Pancreas (tissue), 10 donors: ENCODE results near the gene PNLDC1. TPM values are rescaled to one million over a fixed set of nuclear protein-coding genes. Genes with fewer than 3 reads are reported as not detected.

ENCODE experiments used
- ATAC-seq, 4 donors: fragments of 200-7000 bp; cut with Tn5 transposase; one replicate each; pipeline versions ENCODE4 v1.8.0 to v1.9.1; 2020; ENCODE audit warnings: mild to moderate bottlenecking in 4 of 4, moderate library complexity in 4 of 4
- DNase-seq, 6 donors: peaks; one replicate each; pipeline ENCODE4 v3.0.0-alpha.2; 2020
- FAIRE-seq: peaks from 2 replicates; lab custom pipeline; 2012; peaks lifted over from hg19 to GRCh38; lab: Jason Lieb, UNC
- H3K27ac ChIP-seq, 4 donors: fragments of 200-600 bp; sonication (generic); 1 replicate in 3 of 4; 2 replicates in 1 of 4; pipeline versions ENCODE4 v1.5.0 to v1.8.0; 2020
- H3K27me3 ChIP-seq, 4 donors: fragments of 200-600 bp; one replicate each; pipeline ENCODE4 v1.8.0; 2021
- H3K36me3 ChIP-seq, 3 donors: fragments of 200-600 bp; sonication (generic) in 1 of 3; one replicate each; pipeline versions ENCODE4 v1.5.0 to v1.8.0; 2020 to 2021
- H3K4me1 ChIP-seq, 3 donors: fragments of 200-600 bp; one replicate each; pipeline ENCODE4 v1.8.0; 2021
- H3K4me3 ChIP-seq, 4 donors: fragments of 200-600 bp; sonication (generic) in 2 of 4; one replicate each; pipeline versions ENCODE4 v1.5.0 to v1.8.0; 2020 to 2021
- H3K9me3 ChIP-seq, 4 donors: fragments of 200-600 bp; one replicate each; pipeline ENCODE4 v1.8.0; 2021
- CTCF ChIP-seq, 4 donors: fragments of 200-600 bp; sonication (generic) in 3 of 4; IDR thresholded peaks; one replicate each; pipeline versions ENCODE4 v1.5.0 to v1.8.0; 2021; ENCODE audit warnings: antibody characterized with exemption in 4 of 4
- WGBS, 2 donors: extraction: QIAGEN DNeasy Blood & Tissue Kit; methylation state at CpG; one replicate each; pipeline ENCODE4 v1.1.7; 2013; 5-methylcytosine and 5-hydroxymethylcytosine counted together
- intact Hi-C, 3 donors: fragments of 100-400 bp; cut with DNase I; formaldehyde crosslinking; loops; one replicate each; pipeline versions ENCODE4 v1.11.1 to v1.14.2; 2022
- polyA plus RNA-seq, 2 donors: library from polyadenylated mRNA; stranded (reverse); fragments of 200-250 nt; gene quantifications; one replicate each; pipeline ENCODE4 v1.2.3, GENCODE V29; 2013
- total RNA-seq, 6 donors: library from RNA; stranded (reverse); fragmentation: NEBNext Ultra II Directional in 4 of 6; extraction: Animal tissue kit (Norgen Biotek cat#: 25700) in 4 of 6; gene quantifications; one replicate each; pipeline versions ENCODE4 v1.2.1 to v1.2.4, GENCODE V29; 2021 to 2023
- donor health status: healthy with polysubstance abuse.
- donor health status: DM: no; HTN: no; CAD: no; lungs with moderate emphysema.
- donor health status: DM: no; HTN: no; CAD: no.
- donor health status: control.
- donor health status: control.
- donor health status: Bipolar disorder and iron deficiency.
- donor health status: DM: yes; HTN: yes; CAD: no.
- donor health status: DM: no; HTN: no; CAD: no.
- donor health status: DM: no; HTN: no; CAD: no.
- donor health status: DM: yes; HTN: yes; CAD: no.

The PNLDC1 gene
- total and polyA plus RNA-seq, 8 donors, result 0.21 to 1.7 (median 0.50) TPM

GRCh38 chr6:159754959-159755914 is 44.8 kb upstream of the PNLDC1 start:
- H3K4me1 ChIP-seq, result no peaks in the 10 kb centered on the region
- no peak for DNase-seq
- intact Hi-C loops, result no loop called here
- peak in 2 of 4 donors; percentile 17 to 30 for ATAC-seq
- TF ChIP-seq CTCF (IDR thresholded peaks at IDR 0.05), result no peak
- no peak overlapping the region for H3K4me3 ChIP-seq
- no peak overlapping the region for H3K27ac ChIP-seq
- H3K36me3 ChIP-seq, result peaks cover 0 to 29% (median 19%) of the 10 kb centered on the region in 3 donors
- H3K9me3 ChIP-seq, result no peaks in the 10 kb centered on the region
- no peaks in the 10 kb centered on the region for H3K27me3 ChIP-seq
- 78 to 82% methylated on average over 15 of the region's 15 CpGs for WGBS, 2 donors
- FAIRE-seq, result no peak

GRCh38 chr6:159756508-159756907 is 43.6 kb upstream of the PNLDC1 start:
- Histone ChIP-seq H3K4me3 (no peak overlapping the region), H3K27ac (no peak overlapping the region), H3K9me3 (no peaks in the 10 kb centered on the region), H3K36me3 (peaks cover 0 to 29% (median 16%) of the 10 kb centered on the region in 3 donors), H3K27me3 (no peaks in the 10 kb centered on the region), H3K4me1 (no peaks in the 10 kb centered on the region)
- TF ChIP-seq CTCF (IDR thresholded peaks at IDR 0.05), result no peak
- FAIRE-seq, result no peak
- DNase-seq, result no peak
- WGBS, 2 donors, result 91 to 95% methylated on average over 4 of the region's 4 CpGs
- no peak for ATAC-seq
- intact Hi-C loops, result no loop called here

GRCh38 chr6:159758031-159759001 is 41.8 kb upstream of the PNLDC1 start:
- Histone ChIP-seq H3K36me3 (peaks cover 0 to 24% (median 12%) of the 10 kb centered on the region in 3 donors), H3K4me1 (no peaks in the 10 kb centered on the region), H3K27ac (no peak overlapping the region), H3K9me3 (no peaks in the 10 kb centered on the region), H3K4me3 (no peak overlapping the region), H3K27me3 (no peaks in the 10 kb centered on the region)
- DNase-seq, result no peak
- FAIRE-seq, result no peak
- 89 to 93% methylated on average over 7 of the region's 7 CpGs for WGBS, 2 donors
- no peak for TF ChIP-seq CTCF (IDR thresholded peaks at IDR 0.05)
- ATAC-seq, result no peak
- intact Hi-C loops, result no loop called here

- H3K27ac ChIP-seq, result no peak overlapping the region
- H3K9me3 ChIP-seq, result no peaks in the 10 kb centered on the region
- TF ChIP-seq CTCF (IDR thresholded peaks at IDR 0.05), result no peak
- H3K4me1 ChIP-seq, result no peaks in the 10 kb centered on the region
- no peak overlapping the region for H3K4me3 ChIP-seq
- WGBS, 2 donors, result 57% methylated on average over 1 of the region's 2 CpGs; no CpG with 5 or more reads in 1 of the 2 donors
- DNase-seq (no peak), ATAC-seq (no peak), FAIRE-seq (no peak)
- H3K27me3 ChIP-seq, result no peaks in the 10 kb centered on the region
- intact Hi-C loops, result no loop called here
- H3K36me3 ChIP-seq, result peaks cover 0 to 14% (median 5%) of the 10 kb centered on the region in 3 donors
These were observed 40.4 kb upstream of the PNLDC1 start for GRCh38 chr6:159759645-159760044.
